Measurements from ENCODE around the gene LRRC2.

- TF ChIP-seq, protein P1, sequence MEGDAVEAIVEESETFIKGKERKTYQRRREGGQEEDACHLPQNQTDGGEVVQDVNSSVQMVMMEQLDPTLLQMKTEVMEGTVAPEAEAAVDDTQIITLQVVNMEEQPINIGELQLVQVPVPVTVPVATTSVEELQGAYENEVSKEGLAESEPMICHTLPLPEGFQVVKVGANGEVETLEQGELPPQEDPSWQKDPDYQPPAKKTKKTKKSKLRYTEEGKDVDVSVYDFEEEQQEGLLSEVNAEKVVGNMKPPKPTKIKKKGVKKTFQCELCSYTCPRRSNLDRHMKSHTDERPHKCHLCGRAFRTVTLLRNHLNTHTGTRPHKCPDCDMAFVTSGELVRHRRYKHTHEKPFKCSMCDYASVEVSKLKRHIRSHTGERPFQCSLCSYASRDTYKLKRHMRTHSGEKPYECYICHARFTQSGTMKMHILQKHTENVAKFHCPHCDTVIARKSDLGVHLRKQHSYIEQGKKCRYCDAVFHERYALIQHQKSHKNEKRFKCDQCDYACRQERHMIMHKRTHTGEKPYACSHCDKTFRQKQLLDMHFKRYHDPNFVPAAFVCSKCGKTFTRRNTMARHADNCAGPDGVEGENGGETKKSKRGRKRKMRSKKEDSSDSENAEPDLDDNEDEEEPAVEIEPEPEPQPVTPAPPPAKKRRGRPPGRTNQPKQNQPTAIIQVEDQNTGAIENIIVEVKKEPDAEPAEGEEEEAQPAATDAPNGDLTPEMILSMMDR (IDR thresholded peaks at IDR 0.05) = no peak
- no peak for TF ChIP-seq POLR2A (IDR thresholded peaks at IDR 0.05)
- no peak for TF ChIP-seq EP300 (IDR thresholded peaks at IDR 0.05)
Observed at GRCh38 chr3:46497556-46498265, 68.4 kb downstream of the LRRC2 start, which contains the start of gene RTP3.

Data from tibial nerve (tissue), 4 donors.